Stimulated activated effector memory CD8-positive, alpha-beta T cell treated with anti-CD3 and anti-CD28 coated beads, Interleukin-12 subunit alpha, Interleukin-12 subunit beta, amount 100 ng/mL, for 72 hours (primary cell): ENCODE data around the gene CDH26.

Experiments
- ATAC-seq: fragments of 150-1000 bp; cut with Tn5 transposase; 2 replicates; pipeline ENCODE4 v1.10.0; 2021
- DNase-seq, 2 donors: peaks; one replicate each; pipeline ENCODE4 v3.0.0; 2021 to 2022; ENCODE audit warnings: low spot score in 2 of 2
- H3K27ac Mint-ChIP-seq: one replicate; pipeline ENCODE4 v1.8.0; 2022; ENCODE audit warnings: mild to moderate bottlenecking, mixed read lengths
- H3K36me3 Mint-ChIP-seq: one replicate; pipeline ENCODE4 v1.8.0; 2022; ENCODE audit warnings: mild to moderate bottlenecking, mixed read lengths
- H3K4me1 Mint-ChIP-seq: one replicate; pipeline ENCODE4 v1.8.0; 2022; ENCODE audit warnings: mixed read lengths
- H3K4me3 Mint-ChIP-seq: one replicate; pipeline ENCODE4 v1.8.0; 2022; ENCODE audit warnings: mild to moderate bottlenecking, mixed read lengths
- H3K9me3 Mint-ChIP-seq: one replicate; pipeline ENCODE4 v1.8.0; 2022; ENCODE audit warnings: mixed read lengths

The CDH26 gene

GRCh38 chr20:60052322-60052721 is 94.1 kb downstream of the CDH26 start:
- ATAC-seq (no peak), DNase-seq (no peak)
- H3K9me3 Mint-ChIP-seq: no peaks in the 10 kb centered on the region
- H3K27ac Mint-ChIP-seq: no peak overlapping the region
- H3K4me1 Mint-ChIP-seq: peaks cover 29% of the 10 kb centered on the region
- no peaks in the 10 kb centered on the region for H3K36me3 Mint-ChIP-seq
- H3K4me3 Mint-ChIP-seq: no peak overlapping the region

- H3K4me1 Mint-ChIP-seq: peaks cover 39% of the 10 kb centered on the region
- no peak overlapping the region for H3K27ac Mint-ChIP-seq
- no peak overlapping the region for H3K4me3 Mint-ChIP-seq
- DNase-seq (no peak), ATAC-seq (no peak)
- no peaks in the 10 kb centered on the region for H3K36me3 Mint-ChIP-seq
- H3K9me3 Mint-ChIP-seq: no peaks in the 10 kb centered on the region
These were observed 95.0 kb downstream of the CDH26 start for GRCh38 chr20:60053125-60053817.

- no peaks in the 10 kb centered on the region for H3K36me3 Mint-ChIP-seq
- DNase-seq: no peak
- H3K4me1 Mint-ChIP-seq: peaks cover 44% of the 10 kb centered on the region
- H3K27ac Mint-ChIP-seq: no peak overlapping the region
- no peak overlapping the region for H3K4me3 Mint-ChIP-seq
- ATAC-seq: no peak
- no peaks in the 10 kb centered on the region for H3K9me3 Mint-ChIP-seq
These were observed 95.6 kb downstream of the CDH26 start for GRCh38 chr20:60053818-60054190.

- Mint-ChIP-seq H3K36me3 (no peaks in the 10 kb centered on the region), H3K27ac (peak overlapping the region; percentile 90), H3K4me1 (peaks cover 47% of the 10 kb centered on the region), H3K9me3 (no peaks in the 10 kb centered on the region), H3K4me3 (peak overlapping the region; percentile 75)
- DNase-seq (no peak), ATAC-seq (no peak)
These were observed 96.8 kb downstream of the CDH26 start for GRCh38 chr20:60054716-60055634.

- H3K4me3 Mint-ChIP-seq: peak overlapping the region; percentile 75
- DNase-seq: peak; percentile 22 to 64
- peak overlapping the region; percentile 90 for H3K27ac Mint-ChIP-seq
- peaks cover 47% of the 10 kb centered on the region for H3K4me1 Mint-ChIP-seq
- no peaks in the 10 kb centered on the region for H3K36me3 Mint-ChIP-seq
- H3K9me3 Mint-ChIP-seq: no peaks in the 10 kb centered on the region
- peak; percentile 76 for ATAC-seq
These were observed 97.5 kb downstream of the CDH26 start for GRCh38 chr20:60055740-60056139.

GRCh38 chr20:60056407-60057122 is 98.3 kb downstream of the CDH26 start:
- peak in 1 of 2 donors; percentile 54 for DNase-seq
- peak; percentile 44 for ATAC-seq
- no peaks in the 10 kb centered on the region for H3K9me3 Mint-ChIP-seq
- no peaks in the 10 kb centered on the region for H3K36me3 Mint-ChIP-seq
- peak overlapping the region; percentile 75 for H3K4me3 Mint-ChIP-seq
- H3K4me1 Mint-ChIP-seq: peaks cover 47% of the 10 kb centered on the region
- peak overlapping the region; percentile 90 for H3K27ac Mint-ChIP-seq

- Mint-ChIP-seq H3K36me3 (no peaks in the 10 kb centered on the region), H3K9me3 (no peaks in the 10 kb centered on the region), H3K4me1 (peaks cover 47% of the 10 kb centered on the region), H3K4me3 (peak overlapping the region; percentile 75), H3K27ac (peak overlapping the region; percentile 90)
- ATAC-seq (peak; percentile 68), DNase-seq (peak; percentile 54 to 77)
These were observed 99.1 kb downstream of the CDH26 start for GRCh38 chr20:60057123-60057865.

- H3K9me3 Mint-ChIP-seq: no peaks in the 10 kb centered on the region
- peak overlapping the region; percentile 90 for H3K27ac Mint-ChIP-seq
- ATAC-seq (peak; percentile 58), DNase-seq (peak; percentile 25 to 61)
- peak overlapping the region; percentile 75 for H3K4me3 Mint-ChIP-seq
- H3K4me1 Mint-ChIP-seq: peaks cover 50% of the 10 kb centered on the region
- H3K36me3 Mint-ChIP-seq: no peaks in the 10 kb centered on the region
These were observed 99.9 kb downstream of the CDH26 start for GRCh38 chr20:60057866-60058807.

GRCh38 chr20:60058879-60059278 is 100.7 kb downstream of the CDH26 start:
- Mint-ChIP-seq H3K27ac (peak overlapping the region; percentile 90), H3K4me3 (peak overlapping the region; percentile 75), H3K36me3 (no peaks in the 10 kb centered on the region), H3K4me1 (peaks cover 58% of the 10 kb centered on the region), H3K9me3 (no peaks in the 10 kb centered on the region)
- DNase-seq: no peak
- ATAC-seq: no peak

- no peaks in the 10 kb centered on the region for H3K36me3 Mint-ChIP-seq
- peaks cover 57% of the 10 kb centered on the region for H3K4me1 Mint-ChIP-seq
- DNase-seq (no peak), ATAC-seq (no peak)
- H3K9me3 Mint-ChIP-seq: no peaks in the 10 kb centered on the region
- peak overlapping the region; percentile 50 for H3K27ac Mint-ChIP-seq
- H3K4me3 Mint-ChIP-seq: no peak overlapping the region
These were observed 101.9 kb downstream of the CDH26 start for GRCh38 chr20:60060006-60060557.

GRCh38 chr20:60060593-60060992 is 102.4 kb downstream of the CDH26 start:
- no peak for ATAC-seq
- Mint-ChIP-seq H3K27ac (peak overlapping the region; percentile 50), H3K4me1 (peaks cover 51% of the 10 kb centered on the region), H3K9me3 (no peaks in the 10 kb centered on the region), H3K4me3 (no peak overlapping the region), H3K36me3 (no peaks in the 10 kb centered on the region)
- no peak for DNase-seq

- DNase-seq (no peak), ATAC-seq (no peak)
- peak overlapping the region; percentile 40 for H3K27ac Mint-ChIP-seq
- H3K9me3 Mint-ChIP-seq: no peaks in the 10 kb centered on the region
- H3K4me3 Mint-ChIP-seq: no peak overlapping the region
- H3K36me3 Mint-ChIP-seq: no peaks in the 10 kb centered on the region
- H3K4me1 Mint-ChIP-seq: peaks cover 32% of the 10 kb centered on the region
These were observed 104.3 kb downstream of the CDH26 start for GRCh38 chr20:60062431-60063047.

- Mint-ChIP-seq H3K36me3 (no peaks in the 10 kb centered on the region), H3K9me3 (no peaks in the 10 kb centered on the region), H3K4me1 (peaks cover 27% of the 10 kb centered on the region), H3K4me3 (no peak overlapping the region), H3K27ac (peak overlapping the region; percentile 40)
- no peak for DNase-seq
- ATAC-seq: no peak
These were observed 104.8 kb downstream of the CDH26 start for GRCh38 chr20:60063048-60063451.
